ENCODE results near the gene LYZL6. TPM values are rescaled to one million over a fixed set of nuclear protein-coding genes. Genes with fewer than 3 reads are reported as not detected.

Gene LYZL6
- not detected in 2 replicates for total RNA-seq

DNA sequence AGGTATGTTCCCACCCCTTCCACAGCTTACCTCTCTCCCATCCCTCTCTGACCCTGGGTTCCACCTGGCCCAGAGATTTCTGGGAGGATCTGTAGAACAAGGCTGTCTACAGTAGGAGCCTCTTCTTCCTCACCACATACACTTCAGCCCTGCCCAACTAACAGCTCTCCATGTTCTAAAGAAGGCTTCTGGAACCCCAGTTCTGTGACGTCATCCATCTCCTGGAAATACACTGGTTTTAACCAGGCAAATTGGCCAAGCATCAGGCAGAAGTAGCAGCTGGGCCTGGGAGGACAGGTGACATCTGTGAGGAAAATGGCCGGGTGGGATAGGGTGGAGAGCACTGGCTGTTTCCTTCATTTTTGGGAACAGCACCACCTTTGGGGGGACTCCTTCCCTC lies at the start of gene LYZL6:
TSS of gene LYZL6 (minus strand) at position 177 of the 400 bp plus-strand sequence. CDS start 4,357 bp downstream, outside the sequence.
- no peak for DNase-seq (ENCODE audit: low read depth)
- H3K4me3 ChIP-seq (ENCODE audit: low read depth, low read length): no peak within 1 kb of the TSS
- TF ChIP-seq, protein P1, sequence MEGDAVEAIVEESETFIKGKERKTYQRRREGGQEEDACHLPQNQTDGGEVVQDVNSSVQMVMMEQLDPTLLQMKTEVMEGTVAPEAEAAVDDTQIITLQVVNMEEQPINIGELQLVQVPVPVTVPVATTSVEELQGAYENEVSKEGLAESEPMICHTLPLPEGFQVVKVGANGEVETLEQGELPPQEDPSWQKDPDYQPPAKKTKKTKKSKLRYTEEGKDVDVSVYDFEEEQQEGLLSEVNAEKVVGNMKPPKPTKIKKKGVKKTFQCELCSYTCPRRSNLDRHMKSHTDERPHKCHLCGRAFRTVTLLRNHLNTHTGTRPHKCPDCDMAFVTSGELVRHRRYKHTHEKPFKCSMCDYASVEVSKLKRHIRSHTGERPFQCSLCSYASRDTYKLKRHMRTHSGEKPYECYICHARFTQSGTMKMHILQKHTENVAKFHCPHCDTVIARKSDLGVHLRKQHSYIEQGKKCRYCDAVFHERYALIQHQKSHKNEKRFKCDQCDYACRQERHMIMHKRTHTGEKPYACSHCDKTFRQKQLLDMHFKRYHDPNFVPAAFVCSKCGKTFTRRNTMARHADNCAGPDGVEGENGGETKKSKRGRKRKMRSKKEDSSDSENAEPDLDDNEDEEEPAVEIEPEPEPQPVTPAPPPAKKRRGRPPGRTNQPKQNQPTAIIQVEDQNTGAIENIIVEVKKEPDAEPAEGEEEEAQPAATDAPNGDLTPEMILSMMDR (IDR thresholded peaks at IDR 0.05; ENCODE audit: insufficient read depth, low read depth, low read length): no peak

DNA sequence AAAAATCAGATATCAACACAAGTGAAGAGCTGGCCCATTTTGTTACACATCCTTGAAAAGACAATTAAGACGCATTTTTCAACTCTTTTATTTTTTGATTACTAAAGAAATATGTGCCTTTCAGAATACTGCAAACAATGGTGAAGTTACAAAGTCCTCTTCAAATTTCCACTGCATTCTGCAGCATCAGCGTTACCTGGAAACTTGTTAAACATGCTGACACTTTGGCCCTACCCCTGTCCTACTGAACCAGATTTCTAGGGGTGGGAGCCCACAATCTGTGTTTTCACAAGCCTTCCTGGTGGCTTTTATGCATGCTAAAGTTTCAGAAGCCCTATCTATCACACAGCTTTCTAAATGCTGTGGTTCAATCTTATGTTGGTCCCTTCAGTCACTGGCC lies 47.6 kb upstream of the LYZL6 start:
- TF ChIP-seq, protein P1 (IDR thresholded peaks at IDR 0.05; ENCODE audit: insufficient read depth, low read depth, low read length): no peak
- DNase-seq (ENCODE audit: low read depth): no peak
- no peak overlapping the region for H3K4me3 ChIP-seq (ENCODE audit: low read depth, low read length)

DNA sequence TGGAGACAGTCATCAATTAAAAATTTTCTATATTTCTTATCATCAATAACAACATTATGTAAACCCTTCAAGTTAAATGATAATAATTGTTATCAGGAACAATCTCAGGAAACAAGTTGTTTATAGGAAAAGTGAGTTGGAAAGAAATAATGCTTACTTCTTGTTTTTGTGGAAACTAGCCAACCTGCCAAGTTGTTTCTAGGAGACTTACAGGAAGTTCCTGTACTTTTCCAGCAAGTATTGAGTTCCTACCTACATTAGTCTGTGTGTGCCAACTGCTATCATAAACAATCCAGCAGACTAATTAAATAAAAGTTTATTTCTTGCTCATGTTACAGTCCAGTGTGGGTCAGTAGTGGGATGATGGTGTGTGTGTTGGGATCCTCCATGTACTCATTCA lies 44.7 kb upstream of the LYZL6 start:
- no peak overlapping the region for H3K4me3 ChIP-seq (ENCODE audit: low read depth, low read length)
- TF ChIP-seq, protein P1 (IDR thresholded peaks at IDR 0.05; ENCODE audit: insufficient read depth, low read depth, low read length): no peak
- no peak for DNase-seq (ENCODE audit: low read depth)

GRCh38 chr17:35986643-35987042 lies 43.1 kb upstream of the LYZL6 start, which contains the start of gene CCL14:
CCL14 (minus strand) TSS chr17:35986729; CDS start chr17:35986649, 80 bp downstream.
- TF ChIP-seq, protein P1 (IDR thresholded peaks at IDR 0.05; ENCODE audit: insufficient read depth, low read depth, low read length): no peak
- no peak for DNase-seq (ENCODE audit: low read depth)
- H3K4me3 ChIP-seq (ENCODE audit: low read depth, low read length): no peak within 1 kb of the TSS

- DNase-seq (ENCODE audit: low read depth): no peak
- H3K4me3 ChIP-seq (ENCODE audit: low read depth, low read length): no peak overlapping the region
- TF ChIP-seq, protein P1 (IDR thresholded peaks at IDR 0.05; ENCODE audit: insufficient read depth, low read depth, low read length): no peak
Measured at GRCh38 chr17:35984140-35984539, 40.6 kb upstream of the LYZL6 start.

DNA sequence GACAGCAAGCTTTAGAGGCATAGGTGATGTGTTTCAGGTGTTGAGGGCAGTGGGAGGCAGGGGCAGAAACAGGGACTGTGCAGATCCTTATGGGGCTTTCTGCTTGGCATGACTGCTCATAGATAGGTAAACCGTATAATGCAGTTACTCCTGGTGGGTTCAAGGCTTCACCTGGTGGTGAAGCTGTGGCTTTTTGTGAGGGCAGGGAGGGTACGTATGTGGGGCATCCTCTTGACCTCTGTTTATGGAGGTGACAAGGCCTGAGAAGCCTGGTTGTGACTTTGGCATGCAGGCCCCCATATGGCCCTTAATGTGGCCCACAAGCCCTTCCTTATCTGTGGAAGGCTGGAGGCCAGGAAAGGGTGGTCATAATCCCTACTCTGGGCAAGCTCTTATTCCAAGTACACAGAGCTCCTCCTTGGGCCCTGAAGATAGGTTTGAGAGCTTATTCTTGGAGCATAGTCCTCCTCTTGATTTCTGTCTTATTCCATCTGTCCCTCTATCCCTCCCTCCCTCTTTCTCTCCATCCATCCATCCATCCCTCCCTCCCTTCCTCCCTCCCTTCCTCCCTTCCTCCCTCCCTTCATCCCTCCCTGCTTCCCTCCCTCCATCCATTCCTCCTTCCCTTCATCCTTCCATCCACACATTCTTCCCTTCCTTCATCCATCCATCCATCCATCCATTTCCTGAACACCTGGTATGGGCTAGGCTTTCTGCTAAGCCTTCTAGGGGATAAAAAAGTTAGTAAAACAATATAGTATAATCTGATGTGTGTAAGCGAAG lies 39.1 kb upstream of the LYZL6 start:
- no peak overlapping the region for H3K4me3 ChIP-seq (ENCODE audit: low read depth, low read length)
- no peak for DNase-seq (ENCODE audit: low read depth)
- TF ChIP-seq, protein P1 (IDR thresholded peaks at IDR 0.05; ENCODE audit: insufficient read depth, low read depth, low read length): no peak

Data from fibroblast of villous mesenchyme (primary cell).